CD4-positive, alpha-beta T cell treated with Interferon alpha-2 for 1 hour (primary cell): ENCODE results near the gene PHF5A.

Experiments used
- DNase-seq, 2 donors: peaks; one replicate each; pipeline ENCODE4 v3.0.0-alpha.2; 2020 to 2022

Gene PHF5A

GRCh38 chr22:41411021-41411851 lies 57.3 kb downstream of the PHF5A start:
- no peak for DNase-seq

DNA sequence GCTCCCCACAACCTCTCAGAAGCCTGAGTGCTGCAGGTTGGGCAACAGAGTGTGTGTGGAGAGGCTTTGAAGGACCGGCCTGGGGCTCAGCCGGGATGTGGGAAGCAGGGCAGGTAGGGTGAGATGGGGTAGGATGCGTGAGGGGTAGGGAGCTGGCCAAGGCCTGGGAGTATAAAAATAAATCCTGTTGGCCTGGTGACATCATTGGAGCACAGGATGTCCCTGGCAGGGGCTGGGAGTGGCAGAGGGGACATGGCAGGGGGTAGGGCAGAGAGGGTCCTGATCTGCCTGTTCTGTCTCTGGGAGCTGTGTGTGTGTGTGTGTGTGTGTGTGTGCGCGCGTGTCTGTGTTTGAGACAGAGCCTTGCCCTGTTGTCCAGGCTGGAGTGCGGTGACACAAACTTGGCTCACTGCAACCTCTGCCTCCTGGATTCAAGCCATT lies 58.2 kb downstream of the PHF5A start:
- DNase-seq = no peak
